GM12878 (cell line): ENCODE results near the gene PELI1. TPM values are rescaled to one million over a fixed set of nuclear protein-coding genes. Genes with fewer than 3 reads are reported as not detected.

Experiments
- ATAC-seq: fragments of 200-7000 bp; cut with Tn5 transposase; 3 replicates; pipeline ENCODE4 v1.9.1; 2020; ENCODE audit warnings: mild to moderate bottlenecking, moderate library complexity
- BruUV-seq: library from RNA; stranded (reverse); fragments of 400-500 nt; replicated peaks from 2 replicates; lab custom pipeline; 2021; lab: Mats Ljungman, UMichigan
- CTCF ChIA-PET: fragments of 300-600 bp; sonication (Branson Sonifier 250); formaldehyde crosslinking; extraction: SDS; loops from one replicate; lab custom pipeline; 2021; ENCODE audit warnings: inconsistent platforms; lab: Yijun Ruan, JAX
- POLR2A ChIA-PET: fragments of 350-600 bp; formaldehyde crosslinking; extraction: SDS; loops from one replicate; lab custom pipeline; 2021; ENCODE audit warnings: inconsistent platforms; lab: Charles Lee
- RAD21 ChIA-PET: fragments of 300-600 bp; sonication (Branson Sonifier 250); formaldehyde crosslinking; loops from one replicate; lab custom pipeline; 2023; ENCODE audit warnings: antibody characterized with exemption; ENCODE audit not compliant: unreplicated experiment; lab: Charles Lee
- SMC1A ChIA-PET: fragments of 300-600 bp; sonication (Branson Sonifier 250); formaldehyde crosslinking; loops from one replicate; lab custom pipeline; 2023; ENCODE audit not compliant: unreplicated experiment, uncharacterized antibody; lab: Charles Lee
- DNase-seq: peaks from one replicate; pipeline ENCODE4 v3.0.0-alpha.2; 2011; ENCODE audit warnings: low read depth, low spot score
- FAIRE-seq: peaks from 3 replicates; lab custom pipeline; 2011; peaks lifted over from hg19 to GRCh38; lab: Jason Lieb, UNC
- H2AFZ ChIP-seq: 2 replicates; pipeline ENCODE4 v1.6.0; 2011; ENCODE audit warnings: low read depth, low read length, control low read depth; ENCODE audit not compliant: control insufficient read depth
- H3K27ac ChIP-seq: 2 replicates; pipeline ENCODE4 v1.5.1; 2011; ENCODE audit warnings: control low read depth; ENCODE audit not compliant: control insufficient read depth, insufficient read depth
- H3K27me3 ChIP-seq, 2 experiments: replicated peaks in 1 of 2; 2 replicates each; pipeline versions ENCODE4 v1.6.0 to v1.6.1; 2011; ENCODE audit warnings: low read length in 1 of 2; ENCODE audit not compliant: control insufficient read depth in 2 of 2, insufficient read depth in 2 of 2
- H3K36me3 ChIP-seq, 2 experiments: 2 replicates each; pipeline ENCODE4 v1.5.1; 2011; ENCODE audit warnings: low read length in 1 of 2; ENCODE audit not compliant: control insufficient read depth in 2 of 2, insufficient read depth in 2 of 2
- H3K4me1 ChIP-seq: 2 replicates; pipeline ENCODE4 v1.6.1; 2011; ENCODE audit warnings: mild to moderate bottlenecking, low read length, moderate library complexity, mixed read lengths; ENCODE audit not compliant: control insufficient read depth, insufficient read depth
- H3K4me2 ChIP-seq: 2 replicates; pipeline ENCODE4 v1.6.0; 2011; ENCODE audit warnings: control low read depth; ENCODE audit not compliant: control insufficient read depth, insufficient read depth
- H3K4me3 ChIP-seq: fragments of 200-600 bp; sonication (generic); 2 replicates; pipeline ENCODE4 v1.5.1; 2016
- H3K79me2 ChIP-seq: 2 replicates; pipeline ENCODE4 v1.6.0; 2011; ENCODE audit warnings: low read length; ENCODE audit not compliant: control insufficient read depth, insufficient read depth
- H3K9ac ChIP-seq: 2 replicates; pipeline ENCODE4 v1.8.0; 2011; ENCODE audit warnings: low read length, control low read depth, mixed read lengths; ENCODE audit not compliant: control insufficient read depth, insufficient read depth
- H3K9me3 ChIP-seq: replicated peaks from 3 replicates; pipeline ENCODE4 v1.5.1; 2011; ENCODE audit warnings: mild to moderate bottlenecking, low read length; ENCODE audit not compliant: control insufficient read depth, insufficient read depth
- H4K20me1 ChIP-seq: 2 replicates; pipeline ENCODE4 v1.6.0; 2011; ENCODE audit not compliant: control insufficient read depth, insufficient read depth
- CEBPB ChIP-seq, 2 experiments: fragments of 150-350 bp in 1 of 2; IDR thresholded peaks; 2 replicates each; pipeline ENCODE4 v1.6.1; 2012 to 2014; ENCODE audit warnings: low read depth in 2 of 2, low read length in 2 of 2, borderline replicate concordance in 1 of 2, inconsistent platforms in 1 of 2
- EP300 ChIP-seq, 2 experiments: fragments of 150-350 bp in 1 of 2; IDR thresholded peaks; 2 replicates each; pipeline ENCODE4 v1.6.1; 2011 to 2012; ENCODE audit warnings: low read depth in 2 of 2, low read length in 2 of 2, borderline replicate concordance in 1 of 2, improper control_type of control experiment in 1 of 2, inconsistent platforms in 1 of 2; ENCODE audit not compliant: control insufficient read depth in 1 of 2
- FOS ChIP-seq: IDR thresholded peaks from 3 replicates; pipeline ENCODE4 v1.6.1; 2011; ENCODE audit warnings: borderline replicate concordance; ENCODE audit not compliant: insufficient read length; ENCODE audit errors: extremely low read depth
- KDM1A ChIP-seq: fragments of 200-600 bp; sonication (generic); IDR thresholded peaks from 2 replicates; pipeline ENCODE4 v1.6.1; 2016; ENCODE audit warnings: borderline replicate concordance
- KLF5 ChIP-seq: fragments of 450-650 bp; IDR thresholded peaks from 2 replicates; pipeline ENCODE4 v1.6.1; 2014; ENCODE audit warnings: mild to moderate bottlenecking; ENCODE audit not compliant: partially characterized antibody
- MTA2 ChIP-seq: fragments of 450-650 bp; IDR thresholded peaks from 2 replicates; pipeline ENCODE4 v1.6.1; 2016; ENCODE audit warnings: low read depth, mild to moderate bottlenecking, moderate library complexity
- PBX3 ChIP-seq: IDR thresholded peaks from 2 replicates; pipeline ENCODE4 v1.6.1; 2011; ENCODE audit warnings: mild to moderate bottlenecking, low read depth, low read length, moderate library complexity; ENCODE audit not compliant: insufficient replicate concordance
- RAD51 ChIP-seq: fragments of 450-650 bp; IDR thresholded peaks from 2 replicates; pipeline ENCODE4 v1.6.1; 2016; ENCODE audit warnings: moderate library complexity, mild to moderate bottlenecking, inconsistent platforms
- RCOR1 ChIP-seq: conservative IDR thresholded peaks from 2 replicates; pipeline ENCODE4 v1.6.1; 2012; ENCODE audit warnings: low read depth, low read length, improper control_type of control experiment
- RELB ChIP-seq: fragments of 450-650 bp; IDR thresholded peaks from 2 replicates; pipeline ENCODE4 v1.6.1; 2017; ENCODE audit warnings: low read depth, mild to moderate bottlenecking, moderate library complexity
- RUNX3 ChIP-seq: IDR thresholded peaks from 2 replicates; pipeline ENCODE4 v1.6.1; 2012; ENCODE audit warnings: low read length, inconsistent platforms
- SMC3 ChIP-seq: IDR thresholded peaks from 2 replicates; pipeline ENCODE4 v1.6.1; 2011; ENCODE audit warnings: low read length, improper control_type of control experiment, borderline replicate concordance
- SUZ12 ChIP-seq: fragments of 200-600 bp; sonication (generic); IDR thresholded peaks from one replicate; pipeline ENCODE4 v1.6.1; 2018; ENCODE audit warnings: antibody characterized with exemption, mild to moderate bottlenecking; ENCODE audit not compliant: unreplicated experiment
- TCF12 ChIP-seq: IDR thresholded peaks from 2 replicates; pipeline ENCODE4 v1.6.1; 2011; ENCODE audit warnings: low read depth, mild to moderate bottlenecking, low read length
- TCF7 ChIP-seq: IDR thresholded peaks from 2 replicates; pipeline ENCODE4 v1.6.1; 2014; ENCODE audit warnings: antibody characterized with exemption, borderline replicate concordance
- ZNF384 ChIP-seq: IDR thresholded peaks from 2 replicates; pipeline ENCODE4 v1.6.1; 2012; ENCODE audit warnings: low read depth, mild to moderate bottlenecking, low read length, improper control_type of control experiment, borderline replicate concordance
- WGBS: methylation state at CpG from one replicate; pipeline ENCODE4 v1.1.6; 2016; ENCODE audit warnings: low lambda C conversion rate; ENCODE audit not compliant: insufficient replicate concordance, insufficient coverage; ENCODE audit errors: missing lambda C conversion rate; 5-methylcytosine and 5-hydroxymethylcytosine counted together
- in situ Hi-C: fragments of 300-500 bp; cut with MboI; formaldehyde crosslinking; loops from 9 replicates; pipeline ENCODE4 v1.14.3; 2018; ENCODE audit warnings: mixed read lengths
- intact Hi-C: fragments of 100-400 bp; cut with micrococcal nuclease; formaldehyde crosslinking; loops from one replicate; pipeline ENCODE4 v1.14.2; 2022; ENCODE audit not compliant: unreplicated experiment
- polyA plus RNA-seq, 11 experiments: library from polyadenylated mRNA; depleted of rRNA in 4 of 11; unstranded in 6 of 11; stranded (reverse) in 5 of 11; fragments of >200 nt; fragmentation: Nextera tagmentation in 4 of 11; fragmentation: Illumina TruSeq in 1 of 11; extraction: Ambion mirVana in 4 of 11; extraction: Trizol in 1 of 11; gene quantifications; 1 replicate in 1 of 11; 2 replicates in 10 of 11; pipeline versions ENCODE4 v1.2.1 to v1.2.3, GENCODE V29; 2011 to 2016; ENCODE audit warnings: inconsistent platforms in 2 of 11, missing spikeins in 2 of 11, low read depth in 1 of 11
- total RNA-seq, 4 experiments: library from RNA; depleted of rRNA in 3 of 4; stranded (reverse); fragments of >200 nt in 3 of 4; fragmentation: Illumina TruSeq in 1 of 4; extraction: Trizol in 1 of 4; gene quantifications; 2 replicates each; pipeline versions ENCODE4 v1.2.1 to v1.2.3, GENCODE V29; 2013 to 2021
- TF ChIP-seq, protein P1 (sequence below): fragments of 450-650 bp; IDR thresholded peaks from 2 replicates; pipeline ENCODE4 v1.6.1; 2017; ENCODE audit warnings: antibody characterized with exemption, mild to moderate bottlenecking, moderate library complexity

PELI1 gene
- total and polyA plus RNA-seq, 10 of the 15 experiments (the other 5 are each of a cell fraction or from before 2014, with no cell fraction given), result 12.1 to 92.0 (median 39.8) TPM

GRCh38 chr2:64105670-64106461 lies 38.4 kb downstream of the PELI1 start:
- Histone ChIP-seq H3K79me2 (peaks cover 53% of the 10 kb centered on the region), H3K9me3 (no peaks in the 10 kb centered on the region), H3K27ac (no peak overlapping the region), H3K4me1 (peaks cover 44% of the 10 kb centered on the region), H3K4me2 (no peak overlapping the region), H4K20me1 (no peaks in the 10 kb centered on the region), H3K9ac (no peak overlapping the region), H3K36me3 (peaks cover 7 to 45% of the 10 kb centered on the region in 2 experiments), H3K27me3 (no peaks in the 10 kb centered on the region), H3K4me3 (no peak overlapping the region), H2AFZ (no peak overlapping the region)
- RAD21 ChIA-PET, result interaction anchor here (0.6 to 9.2 kb wide), 27 partner anchors 8 to 222 kb away, joined by 3 to 101 read pairs (median 5); no protein-coding TSS in a partner anchor
- DNase-seq, result no peak
- SMC1A ChIA-PET, result interaction anchor here (0.6 to 19.8 kb wide), 27 partner anchors 11 to 223 kb away, joined by 3 to 495 read pairs (median 4); no protein-coding TSS in a partner anchor
- FAIRE-seq, result no peak
- WGBS, result 100% methylated on average over 5 of the region's 5 CpGs
- TSS peak; percentile 5 for BruUV-seq
- in situ Hi-C loops (no loop called here), intact Hi-C loops (no loop called here)
- CTCF ChIA-PET, result interaction anchor here (0.6 to 4.3 kb wide), 17 partner anchors 9 to 225 kb away, joined by 3 to 12 read pairs (median 5); no protein-coding TSS in a partner anchor
- peak; percentile 40 for ATAC-seq
- POLR2A ChIA-PET, result interaction anchor here (0.5 to 2.1 kb wide), 18 partner anchors 8 to 222 kb away, joined by 3 to 11 read pairs (median 4); no protein-coding TSS in a partner anchor
- no peak for TF ChIP-seq FOS
- TF ChIP-seq SUZ12, result no peak
- no peak for TF ChIP-seq KLF5
- no peak for TF ChIP-seq RUNX3
- TF ChIP-seq TCF7, result no peak
- TF ChIP-seq, protein P1, sequence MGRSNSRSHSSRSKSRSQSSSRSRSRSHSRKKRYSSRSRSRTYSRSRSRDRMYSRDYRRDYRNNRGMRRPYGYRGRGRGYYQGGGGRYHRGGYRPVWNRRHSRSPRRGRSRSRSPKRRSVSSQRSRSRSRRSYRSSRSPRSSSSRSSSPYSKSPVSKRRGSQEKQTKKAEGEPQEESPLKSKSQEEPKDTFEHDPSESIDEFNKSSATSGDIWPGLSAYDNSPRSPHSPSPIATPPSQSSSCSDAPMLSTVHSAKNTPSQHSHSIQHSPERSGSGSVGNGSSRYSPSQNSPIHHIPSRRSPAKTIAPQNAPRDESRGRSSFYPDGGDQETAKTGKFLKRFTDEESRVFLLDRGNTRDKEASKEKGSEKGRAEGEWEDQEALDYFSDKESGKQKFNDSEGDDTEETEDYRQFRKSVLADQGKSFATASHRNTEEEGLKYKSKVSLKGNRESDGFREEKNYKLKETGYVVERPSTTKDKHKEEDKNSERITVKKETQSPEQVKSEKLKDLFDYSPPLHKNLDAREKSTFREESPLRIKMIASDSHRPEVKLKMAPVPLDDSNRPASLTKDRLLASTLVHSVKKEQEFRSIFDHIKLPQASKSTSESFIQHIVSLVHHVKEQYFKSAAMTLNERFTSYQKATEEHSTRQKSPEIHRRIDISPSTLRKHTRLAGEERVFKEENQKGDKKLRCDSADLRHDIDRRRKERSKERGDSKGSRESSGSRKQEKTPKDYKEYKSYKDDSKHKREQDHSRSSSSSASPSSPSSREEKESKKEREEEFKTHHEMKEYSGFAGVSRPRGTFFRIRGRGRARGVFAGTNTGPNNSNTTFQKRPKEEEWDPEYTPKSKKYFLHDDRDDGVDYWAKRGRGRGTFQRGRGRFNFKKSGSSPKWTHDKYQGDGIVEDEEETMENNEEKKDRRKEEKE, result no peak
- TF ChIP-seq CEBPB (IDR thresholded peaks at IDR 0.05; ENCODE audit: borderline replicate concordance in 1 of 2, low read depth in 2 of 2, low read length in 2 of 2), result no peak
- TF ChIP-seq RAD51, result no peak
- TF ChIP-seq TCF12, result no peak
- TF ChIP-seq MTA2, result peak; percentile 37; the same call in 1 of the 2 replicates
- TF ChIP-seq EP300 (IDR thresholded peaks at IDR 0.05; ENCODE audit: borderline replicate concordance in 1 of 2, control insufficient read depth in 1 of 2, low read depth in 2 of 2, low read length in 2 of 2), result 0 out of 4 replicates have a peak, but pooled peaks of 1 of the 2 experiments have one; percentile 24
- no peak for TF ChIP-seq ZNF384
- TF ChIP-seq PBX3, result no peak
- TF ChIP-seq SMC3, result no peak
- no peak for TF ChIP-seq KDM1A
- TF ChIP-seq RELB, result no peak
- no peak for TF ChIP-seq RCOR1
